UCSD-AML1 (cell line): ENCODE results near the gene TRAF3.
"Not testable (repeated sequence)": the region's sequence is repeated elsewhere in the genome, so short reads cannot be mapped to it uniquely, and the experiment has no call there.

ENCODE experiments used
- DNase-seq: peaks from one replicate; lab custom pipeline; 2025; ENCODE audit not compliant: unreplicated experiment; lab: John Stamatoyannopoulos, UW

Gene TRAF3

GRCh38 chr14:102805941-102806340 is 28.7 kb downstream of the TRAF3 start:
- no peak for DNase-seq

- DNase-seq = no peak
Measured at GRCh38 chr14:102806447-102806846, 29.2 kb downstream of the TRAF3 start.

GRCh38 chr14:102807013-102807406 is 29.8 kb downstream of the TRAF3 start:
- no peak for DNase-seq

- no peak for DNase-seq
Measured at GRCh38 chr14:102809870-102810269, 32.6 kb downstream of the TRAF3 start.

GRCh38 chr14:102810523-102810922 is 33.3 kb downstream of the TRAF3 start:
- DNase-seq = no peak

- DNase-seq = no peak
Measured at GRCh38 chr14:102811254-102811963, 34.2 kb downstream of the TRAF3 start.

- no peak for DNase-seq
Measured at GRCh38 chr14:102811971-102812370, 34.7 kb downstream of the TRAF3 start.

- DNase-seq = no peak
Measured at GRCh38 chr14:102813691-102814090, 36.4 kb downstream of the TRAF3 start.

- DNase-seq = no peak
Measured at GRCh38 chr14:102817318-102817717, 40.1 kb downstream of the TRAF3 start.

GRCh38 chr14:102817942-102818940 is 41.0 kb downstream of the TRAF3 start:
- no peak for DNase-seq

- DNase-seq = no peak
Measured at GRCh38 chr14:102819176-102819628, 42.0 kb downstream of the TRAF3 start.

GRCh38 chr14:102819747-102820330 is 42.6 kb downstream of the TRAF3 start:
- no peak for DNase-seq

GRCh38 chr14:102821252-102821651 is 44.0 kb downstream of the TRAF3 start:
- DNase-seq = no peak

GRCh38 chr14:102822311-102822863 is 45.1 kb downstream of the TRAF3 start:
- no peak for DNase-seq

GRCh38 chr14:102822887-102823286 is 45.6 kb downstream of the TRAF3 start:
- DNase-seq = not testable (repeated sequence)

- DNase-seq = no peak
Measured at GRCh38 chr14:102823546-102823945, 46.3 kb downstream of the TRAF3 start.

GRCh38 chr14:102824832-102825231 is 47.6 kb downstream of the TRAF3 start:
- DNase-seq = no peak

GRCh38 chr14:102825307-102826095 is 48.3 kb downstream of the TRAF3 start:
- no peak for DNase-seq

- DNase-seq = no peak
Measured at GRCh38 chr14:102826161-102826560, 48.9 kb downstream of the TRAF3 start.
